A549 (cell line): ENCODE results near the gene KRT13.

Experiments
- POLR2A ChIP-seq: IDR thresholded peaks from 2 replicates; pipeline ENCODE4 v1.6.1; 2012; ENCODE audit warnings: mild to moderate bottlenecking, low read length
- RAD21 ChIP-seq, 2 experiments: fragments of >200 bp in 1 of 2; sonication (Bioruptor Twin) in 1 of 2; formaldehyde crosslinking in 1 of 2; IDR thresholded peaks in 1 of 2; conservative IDR thresholded peaks in 1 of 2; 2 replicates in 1 of 2; 3 replicates in 1 of 2; pipeline ENCODE4 v1.6.1; 2012 to 2018; ENCODE audit warnings: inconsistent platforms in 1 of 2
- TF ChIP-seq, protein P1 (sequence below): fragments of >200 bp; sonication (Bioruptor Twin); formaldehyde crosslinking; IDR thresholded peaks from 3 replicates; pipeline ENCODE4 v1.5.1; 2016

DNA sequence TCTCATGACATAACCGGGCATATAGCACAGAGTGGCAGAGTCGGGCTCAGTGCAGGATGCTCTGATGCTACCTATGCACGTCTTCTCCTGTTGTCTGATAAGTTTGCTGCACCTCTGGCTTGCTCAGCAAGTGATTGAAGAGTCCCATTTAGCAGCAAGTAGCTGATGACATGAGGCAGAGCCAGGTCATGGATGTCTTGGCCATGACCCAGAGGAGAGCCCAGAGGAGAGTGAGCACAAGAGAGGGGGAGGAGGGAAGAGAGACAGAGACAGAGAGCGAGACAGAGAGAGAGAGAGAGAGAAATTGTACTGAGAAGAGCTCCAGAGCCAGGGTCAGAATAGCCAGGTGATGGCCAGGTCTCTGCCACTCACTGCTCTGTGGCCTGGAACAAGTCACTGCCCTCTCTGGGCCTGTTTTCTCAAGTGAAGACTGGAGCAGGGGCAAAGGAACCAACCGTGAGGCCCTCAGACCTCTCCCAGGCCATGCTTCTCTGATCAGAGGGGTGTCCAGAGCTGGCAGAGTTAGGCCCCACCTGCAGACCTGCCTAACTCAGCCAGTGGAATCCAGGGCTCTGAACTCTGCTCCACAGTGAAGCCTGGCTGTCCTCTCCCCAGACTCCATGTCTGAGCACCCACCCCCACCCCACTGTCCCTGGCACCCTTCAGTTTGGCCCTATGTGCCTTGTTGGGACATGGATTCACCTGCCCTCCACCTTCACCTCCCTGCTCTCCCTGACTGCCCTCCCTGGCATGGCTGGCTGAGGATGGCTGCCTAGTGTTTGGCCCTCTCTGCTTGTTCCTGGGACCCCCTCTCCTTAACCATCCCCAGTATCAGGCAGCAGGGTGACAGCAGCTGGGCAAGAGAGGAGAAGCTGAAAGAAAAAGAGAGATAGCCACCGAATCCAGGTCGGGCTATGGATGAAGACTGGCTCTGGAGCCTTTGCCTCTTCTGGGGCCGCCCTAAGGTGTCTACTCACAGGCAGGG is 20.2 kb downstream of the KRT13 start:
- TF ChIP-seq POLR2A (no peak), RAD21 (conservative IDR thresholded peaks at IDR 0.05 in 1 of 2, IDR thresholded peaks at IDR 0.05 in 1 of 2) (no peak)
- TF ChIP-seq, protein P1, sequence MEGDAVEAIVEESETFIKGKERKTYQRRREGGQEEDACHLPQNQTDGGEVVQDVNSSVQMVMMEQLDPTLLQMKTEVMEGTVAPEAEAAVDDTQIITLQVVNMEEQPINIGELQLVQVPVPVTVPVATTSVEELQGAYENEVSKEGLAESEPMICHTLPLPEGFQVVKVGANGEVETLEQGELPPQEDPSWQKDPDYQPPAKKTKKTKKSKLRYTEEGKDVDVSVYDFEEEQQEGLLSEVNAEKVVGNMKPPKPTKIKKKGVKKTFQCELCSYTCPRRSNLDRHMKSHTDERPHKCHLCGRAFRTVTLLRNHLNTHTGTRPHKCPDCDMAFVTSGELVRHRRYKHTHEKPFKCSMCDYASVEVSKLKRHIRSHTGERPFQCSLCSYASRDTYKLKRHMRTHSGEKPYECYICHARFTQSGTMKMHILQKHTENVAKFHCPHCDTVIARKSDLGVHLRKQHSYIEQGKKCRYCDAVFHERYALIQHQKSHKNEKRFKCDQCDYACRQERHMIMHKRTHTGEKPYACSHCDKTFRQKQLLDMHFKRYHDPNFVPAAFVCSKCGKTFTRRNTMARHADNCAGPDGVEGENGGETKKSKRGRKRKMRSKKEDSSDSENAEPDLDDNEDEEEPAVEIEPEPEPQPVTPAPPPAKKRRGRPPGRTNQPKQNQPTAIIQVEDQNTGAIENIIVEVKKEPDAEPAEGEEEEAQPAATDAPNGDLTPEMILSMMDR = no peak
